ENCODE measurements around the gene POLR1A. TPM values are rescaled to one million over a fixed set of nuclear protein-coding genes. Genes with fewer than 3 reads are reported as not detected.

POLR1A gene
- total RNA-seq, 1 donor: 43.1 TPM

- H3K4me3 ChIP-seq (ENCODE audit: low read depth, low read length): no peak overlapping the region
- TF ChIP-seq, protein P1, sequence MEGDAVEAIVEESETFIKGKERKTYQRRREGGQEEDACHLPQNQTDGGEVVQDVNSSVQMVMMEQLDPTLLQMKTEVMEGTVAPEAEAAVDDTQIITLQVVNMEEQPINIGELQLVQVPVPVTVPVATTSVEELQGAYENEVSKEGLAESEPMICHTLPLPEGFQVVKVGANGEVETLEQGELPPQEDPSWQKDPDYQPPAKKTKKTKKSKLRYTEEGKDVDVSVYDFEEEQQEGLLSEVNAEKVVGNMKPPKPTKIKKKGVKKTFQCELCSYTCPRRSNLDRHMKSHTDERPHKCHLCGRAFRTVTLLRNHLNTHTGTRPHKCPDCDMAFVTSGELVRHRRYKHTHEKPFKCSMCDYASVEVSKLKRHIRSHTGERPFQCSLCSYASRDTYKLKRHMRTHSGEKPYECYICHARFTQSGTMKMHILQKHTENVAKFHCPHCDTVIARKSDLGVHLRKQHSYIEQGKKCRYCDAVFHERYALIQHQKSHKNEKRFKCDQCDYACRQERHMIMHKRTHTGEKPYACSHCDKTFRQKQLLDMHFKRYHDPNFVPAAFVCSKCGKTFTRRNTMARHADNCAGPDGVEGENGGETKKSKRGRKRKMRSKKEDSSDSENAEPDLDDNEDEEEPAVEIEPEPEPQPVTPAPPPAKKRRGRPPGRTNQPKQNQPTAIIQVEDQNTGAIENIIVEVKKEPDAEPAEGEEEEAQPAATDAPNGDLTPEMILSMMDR (IDR thresholded peaks at IDR 0.05; ENCODE audit: insufficient read depth, low read length): no peak
- DNase-seq (ENCODE audit: low read depth): no peak
Measured at GRCh38 chr2:86042256-86043168, 63.2 kb downstream of the POLR1A start.

GRCh38 chr2:86039963-86040655, 65.6 kb downstream of the POLR1A start:
- TF ChIP-seq, protein P1 (IDR thresholded peaks at IDR 0.05; ENCODE audit: insufficient read depth, low read length): no peak
- no peak overlapping the region for H3K4me3 ChIP-seq (ENCODE audit: low read depth, low read length)
- no peak for DNase-seq (ENCODE audit: low read depth)

GRCh38 chr2:86039178-86039962, 66.3 kb downstream of the POLR1A start:
- TF ChIP-seq, protein P1 (IDR thresholded peaks at IDR 0.05; ENCODE audit: insufficient read depth, low read length): no peak
- no peak for DNase-seq (ENCODE audit: low read depth)
- no peak overlapping the region for H3K4me3 ChIP-seq (ENCODE audit: low read depth, low read length)

- DNase-seq (ENCODE audit: low read depth): peak; percentile 73
- H3K4me3 ChIP-seq (ENCODE audit: low read depth, low read length): no peak overlapping the region
- TF ChIP-seq, protein P1 (IDR thresholded peaks at IDR 0.05; ENCODE audit: insufficient read depth, low read length): no peak
Measured at GRCh38 chr2:86038291-86039081, 67.2 kb downstream of the POLR1A start.

DNA sequence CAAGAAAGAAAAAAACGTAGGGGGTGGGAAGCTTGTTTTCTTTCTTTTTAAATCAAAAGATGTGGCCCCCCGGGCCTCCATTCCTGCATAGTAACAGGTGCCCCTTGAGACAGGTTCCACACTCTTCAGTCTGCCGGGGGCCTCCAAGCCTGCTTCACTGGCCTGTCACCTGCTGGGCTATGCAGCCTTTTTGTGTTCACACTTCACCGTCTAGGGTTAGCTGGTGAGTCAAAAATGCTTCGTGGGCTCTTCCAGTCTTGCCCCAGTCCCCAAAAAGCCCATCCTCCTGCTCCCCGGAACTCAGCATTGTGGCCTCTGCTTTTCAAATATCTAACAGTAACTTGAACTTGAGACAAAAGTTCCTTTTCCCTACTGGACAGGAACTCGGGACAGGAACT, 67.9 kb downstream of the POLR1A start:
- TF ChIP-seq, protein P1 (IDR thresholded peaks at IDR 0.05; ENCODE audit: insufficient read depth, low read length): no peak
- no peak overlapping the region for H3K4me3 ChIP-seq (ENCODE audit: low read depth, low read length)
- DNase-seq (ENCODE audit: low read depth): no peak
